Measurements from ENCODE around the gene VGF. TPM values are rescaled to one million over a fixed set of nuclear protein-coding genes. Genes with fewer than 3 reads are reported as not detected.
"Not testable (repeated sequence)": the region's sequence is repeated elsewhere in the genome, so short reads cannot be mapped to it uniquely, and the experiment has no call there.

The VGF gene
- total RNA-seq, 3 donors from 2014 or later = 0.38 to 0.84 (median 0.46) TPM

DNA sequence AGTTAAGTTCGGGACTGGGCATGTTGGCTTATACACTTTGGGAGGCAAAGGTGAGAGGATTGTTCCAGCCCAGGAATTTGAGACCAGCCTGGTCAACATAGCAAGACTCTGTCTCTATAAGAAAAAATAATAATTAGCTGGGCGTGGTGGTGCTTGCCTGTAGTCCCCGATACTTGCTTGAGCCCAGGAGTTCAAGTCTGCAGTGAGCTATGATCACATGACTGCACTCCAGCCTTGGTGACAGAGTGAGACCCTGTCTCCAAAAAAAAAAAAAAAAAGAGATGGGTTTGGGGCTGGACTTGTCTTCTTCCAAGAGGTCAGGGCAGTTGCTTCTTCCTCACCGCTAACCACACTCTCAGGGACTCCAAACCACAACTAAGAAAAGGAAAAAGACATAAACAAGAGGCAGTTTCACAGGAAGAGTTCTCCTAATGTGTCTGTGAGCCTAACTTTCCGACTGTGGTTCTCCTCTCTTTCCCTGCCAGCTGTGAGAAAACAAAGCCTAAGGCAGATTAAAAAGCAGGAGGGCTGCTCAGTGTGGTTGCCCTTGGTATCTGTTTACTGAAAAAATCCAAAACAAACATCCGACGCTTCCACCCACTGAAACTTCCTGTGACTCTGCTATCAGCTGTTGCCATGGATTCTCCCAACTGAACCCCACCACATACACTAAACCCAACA is 40.9 kb downstream of the VGF start:
- no peak for TF ChIP-seq CTCF (IDR thresholded peaks at IDR 0.05)
- ATAC-seq = no peak
- no peak for DNase-seq
- H3K4me3 ChIP-seq = no peak overlapping the region
- no peaks in the 10 kb centered on the region for H3K9me3 ChIP-seq
- intact Hi-C loops (cut with DNase I, micrococcal nuclease) = no loop called here
- no peaks in the 10 kb centered on the region for H3K36me3 ChIP-seq (ENCODE audit: low read depth)
- no peaks in the 10 kb centered on the region for H3K4me1 ChIP-seq (ENCODE audit: low read depth)

- Histone ChIP-seq H3K4me3 (no peak overlapping the region), H3K9me3 (no peaks in the 10 kb centered on the region), H3K4me1 (ENCODE audit: low read depth) (no peaks in the 10 kb centered on the region), H3K36me3 (ENCODE audit: low read depth) (no peaks in the 10 kb centered on the region)
- intact Hi-C loops (cut with DNase I, micrococcal nuclease) = no loop called here
- ATAC-seq (no peak), DNase-seq (no peak)
- TF ChIP-seq CTCF (IDR thresholded peaks at IDR 0.05) = no peak
These were observed 41.7 kb downstream of the VGF start for GRCh38 chr7:101123703-101124068.

- H3K36me3 ChIP-seq (ENCODE audit: low read depth) = no peaks in the 10 kb centered on the region
- DNase-seq (no peak), ATAC-seq (no peak)
- H3K4me3 ChIP-seq = no peak overlapping the region
- no peaks in the 10 kb centered on the region for H3K9me3 ChIP-seq
- TF ChIP-seq CTCF (IDR thresholded peaks at IDR 0.05) = no peak
- no peaks in the 10 kb centered on the region for H3K4me1 ChIP-seq (ENCODE audit: low read depth)
- intact Hi-C loops (cut with DNase I, micrococcal nuclease) = no loop called here
These were observed 42.3 kb downstream of the VGF start for GRCh38 chr7:101122933-101123702.

GRCh38 chr7:101121991-101122932 is 43.1 kb downstream of the VGF start:
- ATAC-seq = peak; percentile 65
- no peak for TF ChIP-seq CTCF (IDR thresholded peaks at IDR 0.05)

GRCh38 chr7:101121631-101121990 is 43.8 kb downstream of the VGF start:
- H3K4me1 ChIP-seq (ENCODE audit: low read depth); H3K9me3 ChIP-seq; H3K4me3 ChIP-seq; intact Hi-C loops (cut with DNase I, micrococcal nuclease); ATAC-seq; H3K36me3 ChIP-seq (ENCODE audit: low read depth); DNase-seq: not testable (repeated sequence)

More at GRCh38 chr7:101121991-101122932, 43.1 kb downstream of the VGF start:
- peak; percentile 41 to 60 (median 54) for DNase-seq
- Histone ChIP-seq H3K4me1 (ENCODE audit: low read depth) (no peaks in the 10 kb centered on the region), H3K4me3 (no peak overlapping the region), H3K36me3 (ENCODE audit: low read depth) (no peaks in the 10 kb centered on the region), H3K9me3 (no peaks in the 10 kb centered on the region)
- intact Hi-C loops (cut with DNase I, micrococcal nuclease) = no loop called here
